A549 (cell line): ENCODE measurements around the gene CYP21A2.
"Not testable (repeated sequence)": the region's sequence is repeated elsewhere in the genome, so short reads cannot be mapped to it uniquely, and the experiment has no call there.

Experiments
- CEBPB ChIP-seq, 2 experiments: fragments of >200 bp in 1 of 2; sonication (Bioruptor Twin) in 1 of 2; formaldehyde crosslinking in 1 of 2; IDR thresholded peaks; 2 replicates each; pipeline ENCODE4 v1.6.1; 2012 to 2016
- CHD2 ChIP-seq: fragments of 150-350 bp; IDR thresholded peaks from 2 replicates; pipeline ENCODE4 v1.6.1; 2014; ENCODE audit warnings: low read length; ENCODE audit not compliant: partially characterized antibody
- CTCF ChIP-seq: fragments of >200 bp; sonication (Bioruptor Twin); formaldehyde crosslinking; IDR thresholded peaks from 3 replicates; pipeline ENCODE4 v1.5.1; 2016
- ELK1 ChIP-seq: fragments of 150-350 bp; IDR thresholded peaks from 2 replicates; pipeline ENCODE4 v1.6.1; 2014; ENCODE audit warnings: low read depth, mild to moderate bottlenecking, low read length
- EP300 ChIP-seq, 2 experiments: fragments of >200 bp; sonication (Bioruptor Twin); formaldehyde crosslinking; IDR thresholded peaks; 2 replicates in 1 of 2; 3 replicates in 1 of 2; pipeline ENCODE4 v1.6.1; 2016 to 2017
- HDAC2 ChIP-seq: fragments of 200-600 bp; sonication (generic); IDR thresholded peaks from 2 replicates; pipeline ENCODE4 v1.6.1; 2016
- NPAS2 ChIP-seq: fragments of 250-450 bp; sonication (Bioruptor Pico); IDR thresholded peaks from 2 replicates; pipeline ENCODE4 v1.8.0; 2022; ENCODE audit warnings: mild to moderate bottlenecking, moderate library complexity, borderline replicate concordance
- POLR2A ChIP-seq: IDR thresholded peaks from 2 replicates; pipeline ENCODE4 v1.6.1; 2012; ENCODE audit warnings: mild to moderate bottlenecking, low read length
- POLR2AphosphoS2 ChIP-seq: conservative IDR thresholded peaks from 2 replicates; pipeline ENCODE4 v1.6.1; 2012; ENCODE audit warnings: low read length, improper control_type of control experiment, inconsistent platforms
- ZFP36 ChIP-seq: fragments of 450-650 bp; IDR thresholded peaks from 2 replicates; pipeline ENCODE4 v1.6.1; 2014; ENCODE audit warnings: borderline replicate concordance; ENCODE audit not compliant: partially characterized antibody

- not testable (repeated sequence) for TF ChIP-seq CTCF; POLR2A; CEBPB (IDR thresholded peaks at IDR 0.05); ZFP36; CHD2; NPAS2 (CRISPR knock-in tag); HDAC2; EP300 (IDR thresholded peaks at IDR 0.05); ELK1; POLR2AphosphoS2
Observed at GRCh38 chr6:32044916-32045315, 6.7 kb downstream of the CYP21A2 start.
